Brain microvascular endothelial cell (primary cell): Measurements from ENCODE around the gene MFAP3L.

Experiments
- DNase-seq: peaks from one replicate; pipeline ENCODE4 v3.0.0-alpha.2; 2020
- H3K27ac ChIP-seq: fragments of 250-450 bp; sonication (Bioruptor Pico); 2 replicates; pipeline ENCODE4 v1.5.1; 2020; ENCODE audit warnings: mild to moderate bottlenecking, moderate library complexity
- H3K27me3 ChIP-seq: fragments of 250-450 bp; sonication (Bioruptor Pico); replicated peaks from 2 replicates; pipeline ENCODE4 v1.5.1; 2020; ENCODE audit warnings: mild to moderate bottlenecking
- H3K36me3 ChIP-seq: fragments of 250-450 bp; sonication (Bioruptor Pico); replicated peaks from 2 replicates; pipeline ENCODE4 v1.5.1; 2020; ENCODE audit warnings: mild to moderate bottlenecking
- H3K4me3 ChIP-seq: 2 replicates; pipeline ENCODE4 v1.5.1; 2011; ENCODE audit warnings: low read depth, mild to moderate bottlenecking, control low read depth, low read length, moderate library complexity
- in situ Hi-C: cut with HindIII; loops from 2 replicates; pipeline ENCODE4 v1.10.0; 2017; ENCODE audit warnings: low sequenced_read_pairs, low pct_ligation_motif_present
- TF ChIP-seq, protein P1 (sequence below): IDR thresholded peaks from 2 replicates; pipeline ENCODE4 v1.5.1; 2011; ENCODE audit warnings: low read depth, mild to moderate bottlenecking, moderate library complexity, low read length, control low read depth, inconsistent platforms; ENCODE audit errors: missing control alignments

The MFAP3L gene

DNA sequence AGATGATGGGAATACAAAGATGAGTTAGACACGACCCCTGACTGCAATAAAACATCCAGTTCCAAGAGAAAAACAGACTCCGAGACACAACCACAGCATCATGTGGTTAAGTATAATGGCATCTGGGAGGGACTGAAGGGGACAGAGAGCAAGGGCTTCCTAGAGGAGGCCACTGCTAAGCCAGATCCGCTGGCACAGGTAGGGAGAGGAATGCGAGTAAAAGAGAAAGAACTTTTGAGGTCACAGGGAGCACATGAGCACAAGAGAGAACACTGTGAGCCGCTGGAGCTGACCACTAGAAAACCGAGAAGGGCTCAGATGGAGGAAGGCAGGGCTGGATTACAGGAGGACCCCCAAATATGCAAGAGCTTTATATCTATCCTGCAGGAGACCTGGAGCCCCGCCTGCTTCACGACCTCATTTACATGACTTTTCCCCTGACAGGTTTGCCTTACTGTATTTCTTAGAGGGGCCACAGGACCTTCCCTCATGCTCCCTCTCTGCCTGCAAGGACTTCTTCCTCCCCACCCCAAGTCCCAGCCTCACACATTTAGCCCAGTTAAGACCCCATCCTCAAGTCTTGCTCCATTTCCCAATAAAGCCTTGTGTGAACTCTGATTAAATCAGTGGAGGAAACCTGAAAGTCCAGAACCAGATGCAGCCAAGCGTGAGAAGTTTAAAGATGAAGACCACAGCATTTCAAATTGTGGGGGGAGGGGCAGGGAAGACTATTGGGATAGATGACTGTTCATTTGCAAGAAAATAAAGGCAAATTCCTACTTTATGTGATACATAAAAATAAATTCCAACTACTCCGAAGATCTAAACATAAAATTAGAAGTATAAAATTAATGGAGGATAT is 29.6 kb downstream of the MFAP3L start:
- in situ Hi-C loops, result no loop called here
- TF ChIP-seq, protein P1, sequence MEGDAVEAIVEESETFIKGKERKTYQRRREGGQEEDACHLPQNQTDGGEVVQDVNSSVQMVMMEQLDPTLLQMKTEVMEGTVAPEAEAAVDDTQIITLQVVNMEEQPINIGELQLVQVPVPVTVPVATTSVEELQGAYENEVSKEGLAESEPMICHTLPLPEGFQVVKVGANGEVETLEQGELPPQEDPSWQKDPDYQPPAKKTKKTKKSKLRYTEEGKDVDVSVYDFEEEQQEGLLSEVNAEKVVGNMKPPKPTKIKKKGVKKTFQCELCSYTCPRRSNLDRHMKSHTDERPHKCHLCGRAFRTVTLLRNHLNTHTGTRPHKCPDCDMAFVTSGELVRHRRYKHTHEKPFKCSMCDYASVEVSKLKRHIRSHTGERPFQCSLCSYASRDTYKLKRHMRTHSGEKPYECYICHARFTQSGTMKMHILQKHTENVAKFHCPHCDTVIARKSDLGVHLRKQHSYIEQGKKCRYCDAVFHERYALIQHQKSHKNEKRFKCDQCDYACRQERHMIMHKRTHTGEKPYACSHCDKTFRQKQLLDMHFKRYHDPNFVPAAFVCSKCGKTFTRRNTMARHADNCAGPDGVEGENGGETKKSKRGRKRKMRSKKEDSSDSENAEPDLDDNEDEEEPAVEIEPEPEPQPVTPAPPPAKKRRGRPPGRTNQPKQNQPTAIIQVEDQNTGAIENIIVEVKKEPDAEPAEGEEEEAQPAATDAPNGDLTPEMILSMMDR, result no peak
- no peak overlapping the region for H3K27ac ChIP-seq
- no peaks in the 10 kb centered on the region for H3K36me3 ChIP-seq
- H3K4me3 ChIP-seq, result no peak overlapping the region
- no peaks in the 10 kb centered on the region for H3K27me3 ChIP-seq
- DNase-seq, result no peak

DNA sequence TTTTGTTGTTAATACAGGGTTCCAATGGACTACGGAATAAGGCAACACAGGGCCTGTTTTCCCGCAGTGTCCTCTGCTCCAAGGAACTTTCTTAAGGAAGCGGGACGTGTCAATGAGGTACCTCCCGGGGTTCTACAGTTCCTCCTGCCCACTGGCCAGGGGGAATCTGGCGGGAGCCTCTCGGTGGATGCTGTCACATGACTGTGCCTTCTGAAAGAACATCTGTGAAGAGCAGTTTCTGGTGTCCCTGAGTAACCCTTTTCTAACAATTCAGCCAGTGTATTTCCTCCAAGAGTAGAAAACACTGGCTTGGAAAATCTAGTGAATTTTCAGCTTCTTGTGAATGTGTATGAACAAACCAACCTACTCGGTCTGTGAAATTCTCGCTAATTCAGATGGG is 32.7 kb downstream of the MFAP3L start:
- DNase-seq, result no peak
- Histone ChIP-seq H3K36me3 (no peaks in the 10 kb centered on the region), H3K4me3 (no peak overlapping the region), H3K27ac (no peak overlapping the region), H3K27me3 (no peaks in the 10 kb centered on the region)
- TF ChIP-seq, protein P1, result no peak
- in situ Hi-C loops, result no loop called here

DNA sequence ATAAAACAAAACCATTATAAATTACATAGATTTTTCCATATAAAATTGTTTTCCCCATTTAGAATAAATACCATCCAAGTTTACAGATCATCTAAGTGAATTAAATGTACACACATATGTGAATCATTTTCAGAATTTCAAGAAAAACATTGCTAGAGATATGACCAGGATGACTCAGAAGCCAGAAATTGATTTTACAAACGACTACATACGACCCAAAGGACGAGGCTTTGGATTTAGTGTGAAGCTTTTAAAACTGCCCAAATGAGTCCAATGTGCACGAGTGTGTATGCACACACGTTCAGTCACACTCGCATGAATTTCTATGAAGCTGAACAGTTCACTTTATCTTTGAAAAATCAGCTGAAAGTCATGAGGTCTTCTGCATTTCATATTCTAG is 37.9 kb downstream of the MFAP3L start:
- DNase-seq, result peak; percentile 35
- TF ChIP-seq, protein P1, result no peak
- no peak overlapping the region for H3K4me3 ChIP-seq
- H3K27ac ChIP-seq, result no peak overlapping the region
- H3K27me3 ChIP-seq, result no peaks in the 10 kb centered on the region
- H3K36me3 ChIP-seq, result no peaks in the 10 kb centered on the region
- in situ Hi-C loops, result no loop called here

DNA sequence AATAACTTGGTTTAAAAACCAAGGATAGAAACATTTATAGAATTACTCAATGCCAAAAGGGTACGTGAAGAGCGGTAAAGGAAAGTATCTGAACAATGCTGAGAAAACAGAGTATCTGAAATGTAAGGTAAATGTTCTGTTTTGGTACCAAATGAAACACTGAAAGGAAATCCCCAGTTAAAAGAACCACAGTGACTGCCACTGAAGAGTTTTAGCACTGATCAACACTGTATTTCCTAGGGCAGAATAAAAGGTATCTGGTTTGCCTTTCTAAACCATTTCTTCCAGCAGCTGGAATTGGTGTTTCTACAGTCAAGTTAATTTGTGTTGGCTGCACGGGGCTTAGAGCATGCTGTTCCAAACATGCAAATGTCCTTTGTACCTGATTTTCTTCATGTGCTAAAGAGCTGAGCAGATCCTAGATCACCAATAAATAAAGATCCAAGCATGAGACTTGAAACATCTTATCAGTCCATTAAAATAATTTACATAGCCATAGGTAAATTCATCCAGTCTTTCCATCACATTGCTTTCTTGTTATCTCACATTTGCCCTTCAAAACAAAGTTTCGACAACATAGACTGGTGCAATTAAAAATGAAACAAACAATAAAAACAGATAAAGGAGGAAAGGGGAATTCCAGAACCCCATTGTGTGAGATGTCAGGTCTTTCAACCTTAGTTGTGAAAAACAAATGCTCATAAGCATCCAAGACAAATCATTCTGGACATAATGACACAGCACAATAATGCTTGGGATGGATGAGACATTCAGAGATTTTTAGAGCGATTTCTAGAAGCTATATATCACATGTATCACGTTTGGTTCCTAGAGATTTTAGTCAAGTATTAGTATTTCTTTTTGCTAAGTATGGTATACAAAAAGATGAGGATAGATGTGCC is 38.6 kb downstream of the MFAP3L start:
- no peak for DNase-seq
- H3K27me3 ChIP-seq, result no peaks in the 10 kb centered on the region
- no peak overlapping the region for H3K4me3 ChIP-seq
- no peak overlapping the region for H3K27ac ChIP-seq
- H3K36me3 ChIP-seq, result no peaks in the 10 kb centered on the region
- TF ChIP-seq, protein P1, result no peak
- in situ Hi-C loops, result no loop called here

DNA sequence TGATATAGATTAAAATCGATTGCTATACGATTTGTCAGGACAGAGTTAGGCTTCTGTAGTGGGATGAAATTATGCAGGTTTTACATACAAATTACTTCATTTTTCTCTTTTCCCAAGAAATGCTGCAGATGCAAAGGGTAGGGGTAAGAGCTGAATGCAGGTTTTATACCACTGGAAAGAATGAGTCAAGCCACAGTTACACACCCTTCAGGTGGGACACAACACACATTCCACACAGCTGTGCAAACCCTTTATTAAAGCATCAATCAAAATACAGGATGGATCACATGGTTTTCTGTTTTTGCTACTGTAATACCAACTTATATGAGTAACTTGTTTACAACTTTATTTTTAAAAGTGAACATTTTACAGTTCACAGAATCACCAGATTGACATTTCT is 39.8 kb downstream of the MFAP3L start:
- DNase-seq, result no peak
- Histone ChIP-seq H3K27ac (no peak overlapping the region), H3K27me3 (no peaks in the 10 kb centered on the region), H3K36me3 (no peaks in the 10 kb centered on the region), H3K4me3 (no peak overlapping the region)
- in situ Hi-C loops, result no loop called here
- TF ChIP-seq, protein P1, result no peak
